GM18870 (cell line): ENCODE data around the gene S100B.

ENCODE experiments used
- ATAC-seq: cut with Tn5 transposase; IDR thresholded peaks from one replicate; pipeline ENCODE4 v1.9.1; 2021; ENCODE audit warnings: moderate library complexity; ENCODE audit not compliant: unreplicated experiment

S100B gene

GRCh38 chr21:46562964-46563607, 41.8 kb downstream of the S100B start:
- ATAC-seq, result no peak

GRCh38 chr21:46562472-46562871, 42.4 kb downstream of the S100B start:
- no peak for ATAC-seq

- ATAC-seq, result no peak
Observed at GRCh38 chr21:46561445-46562090, 43.3 kb downstream of the S100B start.

- ATAC-seq, result no peak
Observed at GRCh38 chr21:46560568-46561444, 44.1 kb downstream of the S100B start.

DNA sequence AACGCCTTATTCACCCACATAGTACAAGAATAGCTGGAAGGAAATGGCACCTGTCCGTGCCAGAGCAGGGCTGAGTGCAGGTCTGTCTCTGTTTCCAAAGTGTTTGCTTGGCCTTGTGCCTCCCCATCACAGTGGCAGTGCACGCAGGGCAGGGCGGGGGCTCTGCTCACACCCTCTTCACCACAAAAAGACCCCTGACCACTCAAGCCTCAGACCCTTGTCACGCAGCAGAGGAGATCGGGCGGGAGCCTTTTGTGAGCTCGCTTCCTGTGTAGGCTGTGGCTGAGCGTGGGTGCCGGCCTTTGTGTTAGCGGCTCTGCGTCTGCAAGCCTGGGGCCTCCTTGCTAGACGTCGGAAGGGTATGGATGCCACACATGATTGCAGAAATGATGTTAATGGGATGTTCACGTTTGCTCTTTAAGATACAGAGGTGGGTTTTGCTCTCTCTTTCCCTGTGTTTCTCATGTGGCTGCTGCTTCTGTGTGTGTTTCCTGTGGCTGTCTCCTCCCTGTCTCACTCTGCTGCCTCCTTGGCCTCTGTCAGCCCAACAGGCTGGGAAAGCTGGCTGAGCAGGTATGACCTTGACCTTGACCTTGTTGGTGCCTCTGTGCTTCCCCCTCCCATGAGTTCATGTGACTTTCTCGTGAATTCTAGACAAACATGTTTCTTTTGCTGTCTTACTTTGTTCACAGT, 45.4 kb downstream of the S100B start:
- no peak for ATAC-seq

- no peak for ATAC-seq
Observed at GRCh38 chr21:46557919-46558392, 46.9 kb downstream of the S100B start.

DNA sequence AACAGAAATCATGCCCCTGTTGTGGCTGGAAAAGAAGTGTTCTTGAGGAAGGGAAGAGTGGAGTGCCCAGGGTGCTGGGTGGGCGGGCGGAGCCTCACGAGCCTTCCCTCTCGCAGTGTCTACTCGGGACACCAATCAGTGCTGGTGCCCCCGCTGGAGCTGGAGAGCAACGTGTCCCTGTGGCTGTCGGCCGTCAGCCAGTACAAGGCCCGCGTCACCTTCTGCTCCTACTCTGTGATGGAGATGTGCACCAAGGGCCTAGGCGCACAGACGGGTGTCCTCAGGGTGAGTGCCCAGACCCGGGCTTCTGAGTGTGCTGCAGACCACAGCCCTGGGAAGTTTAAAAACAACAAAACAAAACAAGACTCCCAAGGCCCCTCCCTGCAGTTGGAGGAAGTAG, 47.4 kb downstream of the S100B start:
- ATAC-seq, result no peak

DNA sequence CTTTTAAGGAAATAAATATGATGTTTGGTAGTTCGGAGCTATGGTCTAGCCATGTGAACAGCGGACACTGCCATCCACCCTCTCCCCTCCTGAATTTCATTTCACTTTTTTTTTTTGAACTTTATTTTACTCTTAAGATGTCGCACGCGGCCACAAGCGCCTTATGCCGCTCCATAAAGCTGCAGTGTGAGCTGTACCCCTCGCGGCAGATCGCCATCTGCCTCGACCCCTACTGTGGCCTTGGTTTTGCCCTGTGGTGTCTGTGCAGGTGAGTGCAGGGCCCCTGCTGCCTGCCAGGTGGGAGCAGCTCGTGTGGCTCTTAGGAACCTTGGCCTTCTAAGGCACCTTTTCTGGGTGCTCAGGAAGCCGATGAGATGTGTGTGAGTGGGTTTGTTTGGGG, 48.1 kb downstream of the S100B start:
- no peak for ATAC-seq

DNA sequence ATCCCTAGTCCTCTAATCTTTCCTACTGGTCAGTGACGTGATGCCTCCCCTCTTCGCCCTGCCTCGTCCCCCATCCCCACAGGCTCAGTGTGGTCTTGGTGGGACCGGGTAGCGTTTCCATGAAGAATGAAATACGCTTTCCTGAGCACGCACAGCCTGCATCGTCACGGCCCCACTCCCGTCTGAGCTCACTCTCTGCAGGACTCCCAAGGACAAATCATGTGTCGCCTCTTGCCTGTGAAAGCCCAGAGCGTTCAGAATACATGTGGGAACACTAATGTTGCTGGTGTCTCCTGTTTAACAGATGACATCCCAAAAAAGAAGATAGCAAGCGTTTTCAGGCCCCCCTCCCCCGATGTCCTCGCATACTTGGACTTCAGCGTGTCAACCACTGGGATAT, 49.2 kb downstream of the S100B start:
- no peak for ATAC-seq

DNA sequence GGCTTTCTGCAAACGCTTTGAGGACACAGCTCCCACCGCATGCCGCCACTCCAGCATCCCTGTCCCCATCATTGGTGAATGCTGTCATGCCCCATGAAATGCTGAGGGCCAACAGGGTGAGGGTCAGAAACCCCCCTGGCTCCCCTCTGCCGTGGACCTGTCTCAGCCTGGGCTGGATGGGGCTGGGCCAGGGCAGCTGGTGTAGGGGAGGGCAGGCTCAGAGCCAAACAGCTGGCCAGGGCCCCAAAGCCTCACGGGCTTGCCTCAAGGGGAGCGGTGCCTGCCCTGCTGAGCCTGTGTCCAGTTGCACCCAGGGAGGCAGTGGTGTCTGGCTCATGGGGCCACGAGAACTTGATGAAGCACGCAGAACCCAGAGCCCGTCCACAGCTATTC, 49.7 kb downstream of the S100B start:
- no peak for ATAC-seq

DNA sequence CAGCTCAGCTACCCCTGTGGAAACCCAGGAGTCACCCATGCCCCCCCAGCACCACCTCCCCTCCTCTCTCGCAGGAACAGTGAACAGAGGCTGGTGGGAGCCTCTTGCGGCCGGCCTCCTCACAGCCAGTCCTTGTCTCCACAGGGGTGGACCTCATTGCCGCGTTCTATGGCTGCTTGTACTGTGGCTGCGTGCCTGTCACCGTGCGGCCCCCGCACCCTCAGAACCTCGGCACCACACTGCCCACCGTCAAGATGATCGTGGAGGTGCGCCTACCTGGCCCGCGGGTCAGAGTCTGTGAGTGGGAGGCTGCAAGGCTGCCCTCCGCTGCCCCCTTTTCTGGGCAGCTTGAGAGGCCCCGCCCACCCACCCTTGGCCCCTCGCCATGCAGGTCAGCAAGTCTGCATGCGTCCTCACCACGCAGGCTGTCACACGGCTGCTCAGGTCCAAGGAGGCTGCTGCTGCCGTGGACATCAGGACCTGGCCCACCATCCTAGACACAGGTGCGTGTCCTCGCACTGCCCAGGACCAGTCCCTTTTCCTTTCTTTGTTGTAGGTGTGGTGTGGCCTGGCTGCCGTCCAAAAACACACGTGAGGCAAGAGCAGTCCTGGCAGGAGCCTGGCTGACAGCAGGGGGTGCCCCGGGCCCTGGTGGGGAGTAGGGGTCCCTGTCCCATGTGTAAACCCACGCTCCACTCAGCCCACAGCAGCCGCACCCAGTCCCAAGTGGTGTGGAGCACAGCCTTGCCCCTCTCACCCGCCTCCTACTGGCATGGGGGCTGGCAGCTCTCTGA, 50.3 kb downstream of the S100B start:
- ATAC-seq, result no peak

- no peak for ATAC-seq
Observed at GRCh38 chr21:46553993-46554392, 50.9 kb downstream of the S100B start.

DNA sequence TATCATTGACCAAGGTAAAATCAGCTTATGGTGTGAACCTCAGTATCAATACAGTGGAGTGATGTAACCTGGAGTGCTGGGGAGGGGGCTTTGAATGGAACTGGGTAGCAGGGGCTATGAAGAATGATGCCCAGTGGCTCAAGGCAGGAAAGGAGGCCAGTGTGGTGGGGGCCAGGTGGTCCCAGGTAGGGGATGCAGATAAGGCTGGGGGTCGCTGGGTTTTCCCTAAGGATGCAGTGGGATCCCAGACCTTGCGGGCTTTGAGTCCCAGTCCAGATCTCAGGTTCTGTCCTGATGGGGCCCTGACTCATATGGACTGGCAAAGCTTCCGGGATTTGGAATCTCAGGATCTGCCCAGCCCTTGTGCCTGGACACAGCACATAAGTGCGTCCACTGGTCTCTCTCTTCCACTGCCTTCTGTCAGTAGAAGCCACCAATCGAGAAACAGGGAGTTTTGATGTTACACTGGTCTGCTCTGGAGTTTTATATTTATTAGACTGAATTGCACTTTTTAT, 52.0 kb downstream of the S100B start:
- ATAC-seq, result no peak

GRCh38 chr21:46552274-46552673, 52.6 kb downstream of the S100B start:
- ATAC-seq, result no peak

- no peak for ATAC-seq
Observed at GRCh38 chr21:46551636-46552241, 53.1 kb downstream of the S100B start.

DNA sequence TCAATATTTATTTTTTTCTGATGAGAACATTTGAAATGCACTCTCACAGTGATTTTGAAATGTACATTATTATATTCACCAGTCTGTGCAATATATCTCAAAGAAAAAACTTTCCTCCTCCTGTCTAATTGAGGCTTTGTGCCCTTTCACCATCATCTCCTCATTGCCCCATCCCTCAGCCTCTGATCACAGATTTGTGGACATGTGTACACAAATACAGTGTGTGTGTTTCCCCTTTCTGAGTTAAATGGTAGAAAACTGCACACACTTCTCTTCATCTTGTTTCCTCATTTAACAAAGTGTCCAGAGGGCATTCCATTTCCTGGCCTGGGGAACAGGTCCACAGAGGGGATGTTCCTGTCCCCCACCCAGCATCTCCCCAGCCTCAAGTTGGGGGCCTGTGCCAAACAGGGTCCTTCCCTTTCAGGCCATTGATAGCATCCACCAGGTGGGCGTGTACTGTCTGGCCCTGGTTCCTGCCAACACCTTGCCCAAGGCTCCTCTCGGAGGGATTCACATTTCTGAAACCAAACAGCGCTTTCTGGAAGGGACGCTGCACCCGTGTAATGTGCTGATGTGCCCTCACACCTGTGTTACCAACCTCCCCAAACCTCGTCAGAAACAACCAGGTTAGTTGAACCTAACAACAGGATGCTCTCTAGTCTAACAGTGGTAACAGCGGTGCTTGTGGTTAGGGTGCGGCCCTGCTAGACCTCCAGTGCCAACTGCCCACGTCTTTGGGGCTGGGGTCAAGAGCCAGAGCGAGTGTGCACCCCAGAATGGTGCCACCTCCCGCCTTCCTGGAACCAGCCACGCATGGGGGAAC, 54.6 kb downstream of the S100B start:
- ATAC-seq, result no peak

- ATAC-seq, result no peak
Observed at GRCh38 chr21:46549650-46550049, 55.2 kb downstream of the S100B start.
